Nephron progenitor cell (in vitro differentiated cells): ENCODE results near the gene RPS6KB1.

Source experiments
- DNase-seq: peaks from one replicate; pipeline ENCODE4 v3.0.0; 2021
- H3K27ac Mint-ChIP-seq: 2 replicates; pipeline ENCODE4 v1.8.0; 2021; ENCODE audit warnings: mild to moderate bottlenecking, moderate library complexity, mixed read lengths
- H3K27me3 Mint-ChIP-seq: 2 replicates; pipeline ENCODE4 v1.8.0; 2021; ENCODE audit warnings: mild to moderate bottlenecking, low read depth, mixed read lengths; ENCODE audit not compliant: poor library complexity
- H3K36me3 Mint-ChIP-seq: 2 replicates; pipeline ENCODE4 v1.8.0; 2021; ENCODE audit warnings: low read depth, mixed read lengths
- H3K4me1 Mint-ChIP-seq: 2 replicates; pipeline ENCODE4 v1.8.0; 2021; ENCODE audit warnings: mixed read lengths
- H3K4me3 Mint-ChIP-seq: 2 replicates; pipeline ENCODE4 v1.8.0; 2021; ENCODE audit warnings: mild to moderate bottlenecking, moderate library complexity, mixed read lengths
- H3K9me3 Mint-ChIP-seq: 2 replicates; pipeline ENCODE4 v1.8.0; 2021; ENCODE audit warnings: mild to moderate bottlenecking, moderate library complexity, mixed read lengths
- CTCF ChIP-seq: fragments of 200-600 bp; sonication (generic); IDR thresholded peaks from 2 replicates; pipeline ENCODE4 v1.5.0; 2021; ENCODE audit warnings: antibody characterized with exemption

Gene RPS6KB1

GRCh38 chr17:59878624-59879023, 14.3 kb upstream of the RPS6KB1 start:
- Mint-ChIP-seq H3K27me3 (no peaks in the 10 kb centered on the region), H3K27ac (no peak overlapping the region), H3K9me3 (no peaks in the 10 kb centered on the region), H3K4me3 (no peak overlapping the region), H3K36me3 (peaks cover 38% of the 10 kb centered on the region), H3K4me1 (no peaks in the 10 kb centered on the region)
- TF ChIP-seq CTCF, result no peak
- DNase-seq, result no peak

DNA sequence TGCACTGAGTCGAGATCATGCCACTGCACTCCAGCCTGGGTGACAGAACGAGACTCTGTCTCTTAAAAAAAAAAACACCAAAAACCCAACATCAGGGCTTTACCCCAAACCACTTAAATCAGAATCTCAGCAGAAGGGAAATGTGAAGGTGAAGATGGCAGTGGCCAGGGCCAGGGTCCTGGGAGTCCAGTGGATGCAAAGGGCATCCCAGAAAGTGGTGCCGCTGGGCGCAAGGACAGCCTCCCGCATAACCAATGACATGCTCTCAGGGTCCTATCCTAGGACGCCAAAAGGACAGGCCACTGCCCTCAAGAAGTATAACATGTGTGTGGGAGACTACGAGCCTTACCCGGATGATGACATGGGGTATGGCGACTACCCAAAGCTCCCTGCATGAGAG, 8.1 kb upstream of the RPS6KB1 start:
- no peak for DNase-seq
- Mint-ChIP-seq H3K4me3 (no peak overlapping the region), H3K27ac (no peak overlapping the region), H3K9me3 (no peaks in the 10 kb centered on the region), H3K4me1 (no peaks in the 10 kb centered on the region), H3K27me3 (no peaks in the 10 kb centered on the region), H3K36me3 (peaks cover 41% of the 10 kb centered on the region)
- no peak for TF ChIP-seq CTCF

DNA sequence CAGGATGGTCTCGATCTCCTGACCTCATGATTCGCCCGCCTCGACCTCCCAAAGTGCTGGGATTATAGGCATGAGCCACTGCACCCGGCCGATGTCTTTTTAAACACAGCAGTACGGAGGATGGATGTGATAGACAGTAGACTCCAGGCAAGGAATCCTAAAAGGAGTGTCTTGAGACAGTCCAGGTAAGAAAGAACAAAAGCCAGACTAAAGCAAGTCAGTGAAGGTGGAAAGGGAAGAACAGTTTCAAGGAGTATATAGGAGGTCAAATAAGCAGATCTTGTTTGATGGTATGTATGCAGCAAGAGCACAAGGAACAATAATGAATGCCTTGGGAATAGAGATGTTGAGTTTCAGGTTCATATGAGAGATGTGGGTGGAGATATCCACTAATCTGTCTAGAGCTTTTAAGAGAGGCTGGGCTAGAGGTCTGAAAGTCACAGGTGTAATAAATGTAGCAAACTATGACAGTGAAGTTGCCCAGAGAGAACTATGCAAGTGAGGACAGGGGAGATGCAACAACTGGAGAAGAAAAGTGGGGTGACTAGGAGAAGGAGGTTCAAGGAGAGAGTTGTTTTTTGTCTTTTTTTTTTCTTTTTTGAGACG, 4.7 kb upstream of the RPS6KB1 start:
- H3K9me3 Mint-ChIP-seq, result no peaks in the 10 kb centered on the region
- H3K4me1 Mint-ChIP-seq, result peaks cover 17% of the 10 kb centered on the region
- peaks cover 39% of the 10 kb centered on the region for H3K36me3 Mint-ChIP-seq
- H3K27ac Mint-ChIP-seq, result peak overlapping the region; percentile 16
- TF ChIP-seq CTCF, result no peak
- no peak overlapping the region for H3K4me3 Mint-ChIP-seq
- no peak for DNase-seq
- no peaks in the 10 kb centered on the region for H3K27me3 Mint-ChIP-seq

DNA sequence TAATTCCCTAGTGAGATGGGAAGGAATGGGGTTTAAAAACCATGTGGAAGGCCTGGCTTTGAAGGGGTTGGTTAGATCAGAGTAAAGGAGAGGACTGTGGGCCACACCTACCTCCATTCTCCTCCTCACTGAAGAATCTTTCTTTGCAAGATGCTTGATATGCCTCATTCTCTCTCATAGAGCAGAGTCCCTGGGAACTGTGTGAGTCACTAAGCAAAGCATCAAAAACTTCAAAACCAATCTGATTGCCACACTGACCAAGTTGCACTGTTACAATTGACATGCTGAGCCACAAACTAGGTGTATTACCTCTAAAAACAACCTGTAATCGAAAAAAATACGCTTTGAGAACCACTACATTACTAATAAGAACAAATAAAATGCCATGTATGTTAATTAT, 2.2 kb upstream of the RPS6KB1 start:
- peaks cover 33% of the 10 kb centered on the region for H3K4me1 Mint-ChIP-seq
- H3K27ac Mint-ChIP-seq, result no peak overlapping the region
- H3K36me3 Mint-ChIP-seq, result peaks cover 34% of the 10 kb centered on the region
- H3K27me3 Mint-ChIP-seq, result no peaks in the 10 kb centered on the region
- TF ChIP-seq CTCF, result no peak
- peak overlapping the region; percentile 32 for H3K4me3 Mint-ChIP-seq
- DNase-seq, result no peak
- no peaks in the 10 kb centered on the region for H3K9me3 Mint-ChIP-seq

DNA sequence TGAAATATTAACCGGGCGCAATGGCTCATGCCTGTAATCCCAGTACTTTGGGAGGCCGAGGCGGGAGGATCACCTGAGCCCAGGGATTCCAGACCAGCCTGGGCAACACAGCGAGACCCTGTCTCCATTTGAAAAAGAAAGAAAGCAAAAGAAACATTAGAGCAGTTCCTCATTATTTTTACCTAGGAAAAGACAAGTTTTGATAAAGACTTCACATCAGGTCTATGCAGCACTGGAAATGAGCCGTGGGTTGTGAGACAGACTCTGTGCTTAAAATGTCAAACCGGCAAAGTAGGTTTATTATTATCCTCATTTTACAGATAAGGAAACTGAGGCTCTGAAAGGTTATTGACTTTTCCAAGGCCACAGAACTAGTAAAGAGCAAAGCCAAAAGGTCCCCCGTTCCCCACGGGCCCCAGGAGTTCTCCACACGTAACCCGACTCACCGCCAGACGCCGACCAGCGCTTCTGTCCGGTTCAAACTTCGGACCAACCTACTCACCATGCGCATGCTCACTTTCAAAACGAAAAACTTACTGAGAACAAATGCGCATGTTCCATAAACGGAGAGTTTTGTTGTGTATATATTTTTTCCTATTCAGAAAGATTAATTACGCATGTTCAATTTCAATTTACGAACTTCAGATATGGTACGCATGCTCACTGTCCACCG, 534 bp upstream of the RPS6KB1 start:
- Mint-ChIP-seq H3K9me3 (no peaks in the 10 kb centered on the region), H3K27me3 (no peaks in the 10 kb centered on the region), H3K4me3 (peak overlapping the region; percentile 97), H3K4me1 (peaks cover 33% of the 10 kb centered on the region), H3K27ac (peak overlapping the region; percentile 97), H3K36me3 (peaks cover 23% of the 10 kb centered on the region)
- peak; percentile 55 for DNase-seq
- TF ChIP-seq CTCF, result no peak

DNA sequence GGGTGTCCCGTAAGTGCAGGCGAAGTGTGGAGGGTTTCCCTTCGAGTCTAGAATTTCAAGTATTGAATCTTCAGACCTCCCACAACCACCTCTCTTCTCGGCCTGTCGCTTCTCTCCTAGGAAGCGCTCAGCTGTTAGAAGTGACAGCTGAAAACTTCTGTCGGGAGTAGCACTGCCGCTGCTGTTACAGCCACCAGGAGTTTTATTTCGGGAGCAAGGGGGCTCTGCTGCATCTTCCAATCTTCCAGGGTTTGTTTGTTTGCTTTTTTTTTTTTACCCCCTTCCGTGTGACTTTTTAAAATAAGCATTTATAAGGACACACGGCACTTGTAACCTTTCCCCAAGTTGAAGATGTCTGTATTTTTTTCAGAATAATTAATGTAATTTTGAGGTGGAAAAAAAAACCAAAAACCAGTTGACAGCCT, 767 bp downstream of the RPS6KB1 start:
- Mint-ChIP-seq H3K27me3 (no peaks in the 10 kb centered on the region), H3K27ac (peak overlapping the region; percentile 71), H3K36me3 (peaks cover 13% of the 10 kb centered on the region), H3K4me3 (peak overlapping the region; percentile 97), H3K9me3 (no peaks in the 10 kb centered on the region), H3K4me1 (peaks cover 33% of the 10 kb centered on the region)
- no peak for TF ChIP-seq CTCF
- no peak for DNase-seq
